OCI-LY3 (cell line): ENCODE results near the gene TOMM7.

Source experiments
- H2AFZ ChIP-seq: fragments of 200-600, 300-600 bp; shearing (Covaris generic); 2 replicates; pipeline ENCODE4 v1.6.0; 2014; ENCODE audit warnings: antibody characterized with exemption, low read depth, low read length
- H3K27ac ChIP-seq: fragments of 200-600, 300-600 bp; sonication (generic); 2 replicates; pipeline ENCODE4 v1.5.1; 2014; ENCODE audit warnings: mild to moderate bottlenecking, low read length, moderate library complexity, mixed read lengths
- H3K27me3 ChIP-seq: fragments of 200-600, 300-600 bp; sonication (generic); 2 replicates; pipeline ENCODE4 v1.6.1; 2014; ENCODE audit warnings: low read depth, low read length, mixed read lengths
- H3K36me3 ChIP-seq: fragments of 200-600, 300-600 bp; sonication (generic); replicated peaks from 2 replicates; pipeline ENCODE3; 2014; ENCODE audit warnings: low read depth, low read length, mixed read lengths
- H3K4me1 ChIP-seq: fragments of 300-600, 200-600 bp; sonication (generic); 2 replicates; pipeline ENCODE4 v1.6.1; 2014; ENCODE audit warnings: low read length, mixed read lengths
- H3K4me2 ChIP-seq: fragments of 200-600, 300-600 bp; sonication (generic); 2 replicates; pipeline ENCODE4 v1.6.1; 2014; ENCODE audit warnings: low read length, mixed read lengths
- H3K4me3 ChIP-seq: fragments of 300-600, 200-600 bp; sonication (generic); 2 replicates; pipeline ENCODE4 v1.5.1; 2014; ENCODE audit warnings: antibody characterized with exemption, mild to moderate bottlenecking, low read length, moderate library complexity
- H3K79me2 ChIP-seq: fragments of 300-600, 200-600 bp; shearing (Covaris generic); 2 replicates; pipeline ENCODE4 v1.6.1; 2014; ENCODE audit warnings: mild to moderate bottlenecking, low read length, mixed read lengths
- H3K9ac ChIP-seq: fragments of 300-600, 200-600 bp; shearing (Covaris generic); 2 replicates; pipeline ENCODE4 v1.6.0; 2014; ENCODE audit warnings: mild to moderate bottlenecking, low read length, moderate library complexity
- H3K9me3 ChIP-seq: fragments of 200-600, 300-600 bp; shearing (Covaris generic); 2 replicates; pipeline ENCODE4 v1.6.1; 2014; ENCODE audit warnings: low read length, mixed read lengths; ENCODE audit not compliant: insufficient read depth
- H4K20me1 ChIP-seq: fragments of 200-600, 300-600 bp; sonication (generic); 2 replicates; pipeline ENCODE4 v1.6.1; 2016; ENCODE audit warnings: low read length, mixed read lengths; ENCODE audit not compliant: insufficient read depth
- CTCF ChIP-seq: fragments of 200-600, 300-600 bp; sonication (generic); IDR thresholded peaks from 2 replicates; pipeline ENCODE4 v1.5.1; 2014; ENCODE audit warnings: antibody characterized with exemption, low read length, low read depth
- EZH2phosphoT487 ChIP-seq: fragments of 200-600 bp; shearing (Covaris generic); IDR thresholded peaks from 2 replicates; pipeline ENCODE4 v1.6.1; 2018; ENCODE audit warnings: antibody characterized with exemption, mixed run types, low read depth

The TOMM7 gene

DNA sequence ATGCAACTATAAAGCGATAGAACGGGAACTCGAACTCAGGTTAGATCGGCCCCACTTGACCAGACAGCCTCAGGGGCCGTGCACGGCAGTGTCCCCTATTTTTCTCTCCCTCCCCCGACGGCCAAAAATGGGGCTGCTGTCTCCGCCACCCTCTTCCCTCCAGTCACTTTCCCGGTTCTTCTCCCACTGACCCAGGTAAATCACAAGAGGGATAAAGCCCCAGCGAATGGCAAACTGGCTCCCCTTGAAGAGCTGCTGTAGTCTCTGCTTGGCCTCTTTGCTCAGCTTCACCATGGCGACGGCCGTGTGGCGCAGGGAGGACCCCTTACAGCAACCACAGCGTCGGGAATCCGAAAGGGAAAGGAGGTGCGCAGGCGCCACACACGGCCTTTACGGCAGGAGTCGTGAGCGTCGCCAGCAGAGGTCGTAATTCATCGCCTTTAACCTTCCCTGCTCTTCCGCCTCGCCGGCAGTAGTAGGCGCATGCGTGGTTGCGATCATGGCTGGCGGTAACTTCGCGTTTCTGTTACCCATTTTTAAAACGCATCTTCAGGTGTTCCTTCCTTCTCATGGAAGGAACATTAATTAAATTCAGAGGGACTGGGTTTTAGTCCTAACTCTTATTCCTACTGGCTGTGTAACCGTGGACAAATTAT lies at the start of gene TOMM7:
Gene TOMM7 (minus strand): TSS at position 364 of the 656 bp plus-strand sequence. CDS start 70 bp downstream, at position 294.
- Histone ChIP-seq H3K27ac (peak within 1 kb of the TSS; percentile 64), H3K27me3 (no peaks in the 10 kb centered on the region), H3K9me3 (no peaks in the 10 kb centered on the region), H3K4me3 (peak within 1 kb of the TSS; percentile 93), H3K9ac (peak within 1 kb of the TSS; percentile 83), H3K36me3 (peaks cover 5% of the 10 kb centered on the region), H3K4me2 (peak within 1 kb of the TSS; percentile 94), H4K20me1 (no peaks in the 10 kb centered on the region), H2AFZ (peak within 1 kb of the TSS; percentile 50; the same call in 1 of the 2 replicates), H3K4me1 (peaks cover 20% of the 10 kb centered on the region), H3K79me2 (peaks cover 43% of the 10 kb centered on the region)
- TF ChIP-seq EZH2phosphoT487 (no peak), CTCF (peak; percentile 39)

DNA sequence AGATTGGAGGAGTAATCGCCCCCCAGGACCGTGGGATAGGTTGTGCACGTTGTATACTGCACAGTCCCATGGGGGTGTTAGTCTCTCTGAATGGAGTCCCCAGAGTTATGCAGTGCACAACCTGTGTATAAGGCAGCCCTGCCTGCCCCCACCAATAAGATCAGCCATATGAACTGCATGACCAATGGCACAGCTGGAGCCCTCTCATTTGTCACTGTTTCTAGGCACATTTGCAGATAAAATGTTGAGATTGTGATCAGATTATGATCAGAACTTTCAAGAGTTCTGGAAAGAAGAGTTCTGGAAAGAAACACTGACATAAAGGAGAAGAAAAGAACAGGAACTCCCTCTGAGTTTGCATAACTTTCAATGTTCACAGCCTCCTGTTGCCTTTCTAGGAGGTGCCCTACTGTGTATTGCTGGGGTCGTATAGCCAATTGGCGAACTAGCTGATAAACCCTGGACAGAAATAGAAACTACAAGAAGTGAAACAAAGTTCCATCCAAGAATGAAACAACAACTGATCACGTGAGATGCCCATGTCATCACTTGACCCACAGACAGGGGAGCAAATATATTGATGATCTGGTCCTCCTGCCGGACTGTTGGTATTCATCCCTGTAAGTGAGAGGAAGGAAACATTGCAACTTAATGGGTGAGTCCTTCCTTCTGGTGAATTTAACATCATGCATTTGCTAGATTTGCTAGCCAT lies 49.6 kb upstream of the TOMM7 start:
- no peaks in the 10 kb centered on the region for H3K79me2 ChIP-seq
- H3K27me3 ChIP-seq = no peaks in the 10 kb centered on the region
- no peaks in the 10 kb centered on the region for H3K9me3 ChIP-seq
- TF ChIP-seq CTCF (no peak), EZH2phosphoT487 (no peak)
- H3K36me3 ChIP-seq = no peaks in the 10 kb centered on the region
- peak overlapping the region; percentile 66 for H2AFZ ChIP-seq
- H3K4me3 ChIP-seq = peak overlapping the region; percentile 73
- H3K4me1 ChIP-seq = peaks cover 34% of the 10 kb centered on the region
- peak overlapping the region; percentile 33 for H3K9ac ChIP-seq
- no peaks in the 10 kb centered on the region for H4K20me1 ChIP-seq
- H3K4me2 ChIP-seq = peak overlapping the region; percentile 82
- peak overlapping the region; percentile 41 for H3K27ac ChIP-seq

GRCh38 chr7:22871661-22872060 lies 49.0 kb upstream of the TOMM7 start:
- TF ChIP-seq EZH2phosphoT487 (no peak), CTCF (no peak)
- H3K4me3 ChIP-seq = peak overlapping the region; percentile 73
- peaks cover 34% of the 10 kb centered on the region for H3K4me1 ChIP-seq
- peak overlapping the region; percentile 82 for H3K4me2 ChIP-seq
- peak overlapping the region; percentile 66; the same call in 1 of the 2 replicates for H2AFZ ChIP-seq
- H3K27me3 ChIP-seq = no peaks in the 10 kb centered on the region
- H3K9ac ChIP-seq = peak overlapping the region; percentile 33
- H3K79me2 ChIP-seq = no peaks in the 10 kb centered on the region
- peak overlapping the region; percentile 41 for H3K27ac ChIP-seq
- no peaks in the 10 kb centered on the region for H3K36me3 ChIP-seq
- no peaks in the 10 kb centered on the region for H3K9me3 ChIP-seq
- no peaks in the 10 kb centered on the region for H4K20me1 ChIP-seq

- Histone ChIP-seq H3K9me3 (no peaks in the 10 kb centered on the region), H3K36me3 (peaks cover 7% of the 10 kb centered on the region), H3K79me2 (no peaks in the 10 kb centered on the region), H3K4me1 (peaks cover 34% of the 10 kb centered on the region), H3K4me2 (peak overlapping the region; percentile 27), H3K27me3 (no peaks in the 10 kb centered on the region), H3K9ac (no peak overlapping the region), H4K20me1 (no peaks in the 10 kb centered on the region), H3K4me3 (no peak overlapping the region), H3K27ac (no peak overlapping the region), H2AFZ (no peak overlapping the region)
- no peak for TF ChIP-seq CTCF
- TF ChIP-seq EZH2phosphoT487 = no peak
These were observed 45.9 kb upstream of the TOMM7 start for GRCh38 chr7:22868509-22868908.
